A673 (cell line): ENCODE data around the gene ETFB.

Experiments used
- CTCF ChIP-seq: fragments of 300-800, 200-600 bp; sonication (generic); conservative IDR thresholded peaks from 2 replicates; pipeline ENCODE4 v1.5.1; 2017; ENCODE audit warnings: low read depth, mild to moderate bottlenecking, antibody characterized with exemption, low read length, moderate library complexity, mixed read lengths
- EZH2 ChIP-seq: fragments of 200-600 bp; sonication (generic); IDR thresholded peaks from 2 replicates; pipeline ENCODE4 v1.6.1; 2017; ENCODE audit warnings: borderline replicate concordance, low read depth, mild to moderate bottlenecking, mixed read lengths, antibody characterized with exemption, low read length; ENCODE audit not compliant: poor library complexity, severe bottlenecking

GRCh38 chr19:51342631-51343569, 23.3 kb downstream of the ETFB start:
- no peak for TF ChIP-seq EZH2
- TF ChIP-seq CTCF = no peak
